K562 (cell line): ENCODE data around the gene SLC6A4.

Experiments used
- BRCA1 ChIP-seq, 2 experiments: fragments of 450-650 bp in 1 of 2; sonication (generic) in 1 of 2; formaldehyde crosslinking in 1 of 2; IDR thresholded peaks; 2 replicates each; pipeline versions ENCODE4 v1.5.0 to v1.6.1; 2017 to 2020; ENCODE audit warnings: mild to moderate bottlenecking in 1 of 2, missing genetic modification reagents in 1 of 2
- POLR2AphosphoS2 ChIP-seq: IDR thresholded peaks from 2 replicates; pipeline ENCODE4 v1.6.1; 2012; ENCODE audit warnings: low read length, improper control_type of control experiment
- ZBTB8A ChIP-seq: fragments of 450-650 bp; IDR thresholded peaks from 2 replicates; pipeline ENCODE4 v1.6.1; 2018; ENCODE audit warnings: mild to moderate bottlenecking, moderate library complexity; ENCODE audit not compliant: partially characterized antibody
- TF ChIP-seq, protein P1 (sequence below), 3 experiments: IDR thresholded peaks in 2 of 3; conservative IDR thresholded peaks in 1 of 3; 2 replicates each; pipeline ENCODE4 v1.5.1; 2011 to 2012; ENCODE audit warnings: low read length in 3 of 3, mild to moderate bottlenecking in 3 of 3, control low read depth in 2 of 3, improper control_type of control experiment in 1 of 3, inconsistent platforms in 1 of 3, low read depth in 1 of 3, mixed read lengths in 1 of 3, moderate library complexity in 1 of 3; ENCODE audit not compliant: insufficient read depth in 2 of 3

DNA sequence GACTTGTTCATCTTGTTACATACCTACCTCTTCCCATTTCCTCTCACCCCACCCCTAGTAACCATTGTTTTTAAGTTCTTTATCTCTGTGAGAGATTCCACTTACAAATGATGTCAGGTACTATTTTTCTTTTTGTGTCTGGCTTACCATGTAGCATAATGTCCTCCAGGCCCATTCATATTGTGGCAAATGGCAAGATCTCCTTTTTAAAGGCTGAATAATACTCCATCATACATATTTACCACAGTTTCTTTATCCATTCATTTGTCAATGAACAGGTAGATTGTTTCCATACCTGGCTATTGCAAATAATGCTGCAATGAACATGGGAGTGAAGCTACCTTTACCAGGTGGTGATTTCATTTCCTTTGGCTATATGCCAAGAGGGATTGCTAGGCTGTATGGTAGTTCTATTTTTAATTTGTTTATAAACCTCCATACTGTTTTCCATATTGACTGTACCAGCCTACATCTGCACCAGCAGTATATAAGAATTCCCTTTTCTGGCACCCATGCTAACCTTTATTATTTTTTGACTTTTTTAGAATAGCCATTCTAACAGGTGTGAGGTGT, 65.0 kb downstream of the SLC6A4 start:
- TF ChIP-seq POLR2AphosphoS2 (no peak), BRCA1 (IDR thresholded peaks at IDR 0.05) (no peak), BRCA1 (CRISPR knock-in tag; IDR thresholded peaks at IDR 0.05) (no peak), ZBTB8A (no peak)
- TF ChIP-seq, protein P1, sequence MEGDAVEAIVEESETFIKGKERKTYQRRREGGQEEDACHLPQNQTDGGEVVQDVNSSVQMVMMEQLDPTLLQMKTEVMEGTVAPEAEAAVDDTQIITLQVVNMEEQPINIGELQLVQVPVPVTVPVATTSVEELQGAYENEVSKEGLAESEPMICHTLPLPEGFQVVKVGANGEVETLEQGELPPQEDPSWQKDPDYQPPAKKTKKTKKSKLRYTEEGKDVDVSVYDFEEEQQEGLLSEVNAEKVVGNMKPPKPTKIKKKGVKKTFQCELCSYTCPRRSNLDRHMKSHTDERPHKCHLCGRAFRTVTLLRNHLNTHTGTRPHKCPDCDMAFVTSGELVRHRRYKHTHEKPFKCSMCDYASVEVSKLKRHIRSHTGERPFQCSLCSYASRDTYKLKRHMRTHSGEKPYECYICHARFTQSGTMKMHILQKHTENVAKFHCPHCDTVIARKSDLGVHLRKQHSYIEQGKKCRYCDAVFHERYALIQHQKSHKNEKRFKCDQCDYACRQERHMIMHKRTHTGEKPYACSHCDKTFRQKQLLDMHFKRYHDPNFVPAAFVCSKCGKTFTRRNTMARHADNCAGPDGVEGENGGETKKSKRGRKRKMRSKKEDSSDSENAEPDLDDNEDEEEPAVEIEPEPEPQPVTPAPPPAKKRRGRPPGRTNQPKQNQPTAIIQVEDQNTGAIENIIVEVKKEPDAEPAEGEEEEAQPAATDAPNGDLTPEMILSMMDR (IDR thresholded peaks at IDR 0.05 in 2 of 3, conservative IDR thresholded peaks at IDR 0.05 in 1 of 3; ENCODE audit: insufficient read depth in 2 of 3, low read depth in 1 of 3, low read length in 3 of 3): no peak
